CD4-positive, alpha-beta T cell treated with Interleukin-21 for 1 hour (primary cell): ENCODE results near the gene C20orf141.

Experiments used
- DNase-seq: peaks from one replicate; pipeline ENCODE4 v3.0.0-alpha.2; 2020

Gene C20orf141

GRCh38 chr20:2851086-2851485, 36.3 kb downstream of the C20orf141 start:
- no peak for DNase-seq

GRCh38 chr20:2858591-2858990, 43.8 kb downstream of the C20orf141 start:
- DNase-seq: no peak

- DNase-seq: no peak
Observed at GRCh38 chr20:2859330-2860121, 44.7 kb downstream of the C20orf141 start.

- DNase-seq: no peak
Observed at GRCh38 chr20:2864626-2865025, 49.8 kb downstream of the C20orf141 start.

- no peak for DNase-seq
Observed at GRCh38 chr20:2865101-2865500, 50.3 kb downstream of the C20orf141 start.
